ENCODE measurements around the gene GPC6.
"Not testable (repeated sequence)": the region's sequence is repeated elsewhere in the genome, so short reads cannot be mapped to it uniquely, and the experiment has no call there.

GPC6 gene

DNA sequence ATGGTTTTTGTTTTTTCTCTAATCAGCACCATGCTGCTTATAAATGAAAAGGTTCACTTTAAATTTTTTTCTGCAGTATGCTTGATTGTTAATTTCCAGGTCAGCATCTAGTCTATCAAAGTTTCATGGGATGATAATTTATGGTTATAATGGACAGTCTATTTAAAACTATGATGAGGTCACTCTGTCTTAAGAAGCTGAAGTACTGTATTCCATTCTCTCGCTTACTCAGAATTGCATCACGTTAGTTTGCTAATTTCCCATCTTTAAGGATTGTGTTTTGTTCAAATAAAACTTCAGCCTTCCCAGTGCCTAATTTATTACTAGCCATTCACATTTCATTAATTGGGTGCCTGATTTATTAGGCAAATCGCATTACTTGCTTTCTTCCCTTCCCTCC is 94.3 kb downstream of the GPC6 start:
- Mint-ChIP-seq H3K4me3 (no peak overlapping the region), H3K27me3 (no peaks in the 10 kb centered on the region), H3K4me1 (no peaks in the 10 kb centered on the region), H3K27ac (ENCODE audit: low read depth) (no peak overlapping the region), H3K9me3 (peaks cover 5% of the 10 kb centered on the region), H3K36me3 (ENCODE audit: insufficient read depth) (no peaks in the 10 kb centered on the region)
- DNase-seq (ENCODE audit: low spot score in 2 of 2), result no peak
- no peak for ATAC-seq (replicated peaks; ENCODE audit: extremely low read depth, poor library complexity, severe bottlenecking)

DNA sequence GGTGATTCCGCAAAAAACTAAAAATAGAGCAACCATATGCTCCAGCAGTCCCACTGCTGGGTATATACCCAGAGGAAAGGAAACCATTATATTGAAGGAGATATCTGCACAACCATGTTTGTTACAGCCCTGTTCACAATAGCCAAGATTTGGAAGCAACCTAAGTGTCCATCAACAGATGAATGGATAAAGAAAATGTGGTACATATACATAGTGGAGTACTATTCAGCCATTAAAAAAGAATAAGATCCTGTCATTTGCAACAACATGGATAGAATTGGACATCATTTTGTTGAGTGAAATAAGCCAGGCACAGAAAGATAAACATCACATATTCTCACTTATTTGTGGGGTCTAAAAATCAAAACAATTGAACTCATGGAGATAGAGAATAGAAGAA is 97.3 kb downstream of the GPC6 start:
- H3K9me3 Mint-ChIP-seq; ATAC-seq (replicated peaks; ENCODE audit: extremely low read depth, poor library complexity, severe bottlenecking); H3K4me3 Mint-ChIP-seq: not testable (repeated sequence)

DNA sequence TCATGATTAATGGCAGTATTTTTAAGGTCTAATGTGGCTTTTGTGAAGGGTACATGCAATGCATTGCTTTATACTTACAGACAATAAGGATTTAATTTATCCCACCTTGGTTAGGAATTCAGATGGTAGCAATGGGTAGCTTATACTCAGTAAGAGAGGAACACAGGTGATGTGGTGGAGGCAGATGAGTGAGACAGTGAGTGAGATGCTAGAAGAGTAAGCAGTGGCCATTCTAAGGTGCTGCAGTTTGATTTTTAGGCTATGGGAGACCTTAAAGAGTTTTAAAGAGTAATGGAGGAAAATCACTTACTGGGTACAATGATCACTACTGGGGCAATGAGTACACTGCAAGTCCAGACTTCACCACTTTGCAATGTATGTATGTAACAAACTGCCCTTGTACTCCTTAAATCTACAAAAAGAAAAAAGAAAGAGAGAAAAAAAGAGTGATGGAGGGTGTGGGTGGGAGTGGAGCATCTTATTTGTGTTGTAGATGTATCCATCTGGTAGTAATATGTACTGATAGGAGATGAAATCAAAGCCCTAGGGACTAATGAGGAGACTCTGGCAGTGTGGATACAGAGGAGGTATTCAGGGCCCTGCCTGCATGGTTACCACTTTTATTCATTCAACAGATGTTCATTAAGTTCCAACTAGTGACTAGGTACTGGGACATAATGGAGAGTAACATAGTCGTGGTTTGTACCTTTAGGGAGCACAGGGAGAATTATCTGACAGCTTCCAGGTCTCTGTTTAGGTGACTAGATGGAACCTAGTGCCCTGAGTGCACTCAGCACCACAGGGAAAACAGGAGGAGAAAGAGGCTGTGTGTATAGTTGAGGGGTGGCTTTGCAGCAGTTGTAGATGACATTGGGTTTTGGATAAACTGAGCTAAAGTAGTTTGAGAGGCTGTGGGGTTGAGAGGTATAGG is 99.0 kb downstream of the GPC6 start:
- Mint-ChIP-seq H3K9me3 (peaks cover 5% of the 10 kb centered on the region), H3K4me3 (no peak overlapping the region), H3K27ac (ENCODE audit: low read depth) (no peak overlapping the region), H3K27me3 (no peaks in the 10 kb centered on the region), H3K4me1 (no peaks in the 10 kb centered on the region), H3K36me3 (ENCODE audit: insufficient read depth) (no peaks in the 10 kb centered on the region)
- no peak for ATAC-seq (replicated peaks; ENCODE audit: extremely low read depth, poor library complexity, severe bottlenecking)
- DNase-seq (ENCODE audit: low spot score in 2 of 2), result no peak

More for the DNA sequence above, 97.3 kb downstream of the GPC6 start:
- not testable (repeated sequence) for H3K36me3 Mint-ChIP-seq (ENCODE audit: insufficient read depth); H3K27me3 Mint-ChIP-seq; H3K4me1 Mint-ChIP-seq; DNase-seq (ENCODE audit: low spot score in 2 of 2); H3K27ac Mint-ChIP-seq (ENCODE audit: low read depth)

DNA sequence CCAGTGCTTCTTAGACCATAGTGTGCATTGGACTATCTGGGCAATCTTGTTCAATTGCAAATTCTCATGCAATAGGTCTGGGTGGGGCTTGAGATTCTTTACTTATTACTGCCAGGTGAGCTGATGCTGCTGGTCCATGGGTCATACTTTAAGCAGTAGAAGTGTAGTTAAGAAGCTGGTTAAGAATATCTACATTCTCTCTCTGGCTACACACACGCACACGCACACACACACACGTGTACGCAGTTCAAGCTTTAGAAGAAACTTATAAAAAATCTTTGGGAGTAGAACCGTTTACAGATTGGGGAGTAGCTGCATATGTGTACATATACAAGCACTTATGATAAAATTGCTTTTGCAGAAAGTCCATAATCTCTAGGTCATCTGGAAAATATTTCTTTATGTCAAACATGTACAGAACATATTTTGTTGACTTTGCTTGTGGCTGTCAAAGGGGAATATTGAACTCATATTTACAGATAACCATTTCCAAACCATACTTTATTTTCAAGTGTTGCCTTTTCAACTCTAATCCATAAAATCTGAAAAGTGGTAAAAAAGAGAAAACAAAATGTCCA is 99.7 kb downstream of the GPC6 start:
- DNase-seq (ENCODE audit: low spot score in 2 of 2) (no peak), ATAC-seq (replicated peaks; ENCODE audit: extremely low read depth, poor library complexity, severe bottlenecking) (no peak)
- H3K9me3 Mint-ChIP-seq, result peaks cover 5% of the 10 kb centered on the region
- no peak overlapping the region for H3K27ac Mint-ChIP-seq (ENCODE audit: low read depth)
- no peaks in the 10 kb centered on the region for H3K36me3 Mint-ChIP-seq (ENCODE audit: insufficient read depth)
- H3K4me3 Mint-ChIP-seq, result no peak overlapping the region
- H3K4me1 Mint-ChIP-seq, result no peaks in the 10 kb centered on the region
- H3K27me3 Mint-ChIP-seq, result no peaks in the 10 kb centered on the region

DNA sequence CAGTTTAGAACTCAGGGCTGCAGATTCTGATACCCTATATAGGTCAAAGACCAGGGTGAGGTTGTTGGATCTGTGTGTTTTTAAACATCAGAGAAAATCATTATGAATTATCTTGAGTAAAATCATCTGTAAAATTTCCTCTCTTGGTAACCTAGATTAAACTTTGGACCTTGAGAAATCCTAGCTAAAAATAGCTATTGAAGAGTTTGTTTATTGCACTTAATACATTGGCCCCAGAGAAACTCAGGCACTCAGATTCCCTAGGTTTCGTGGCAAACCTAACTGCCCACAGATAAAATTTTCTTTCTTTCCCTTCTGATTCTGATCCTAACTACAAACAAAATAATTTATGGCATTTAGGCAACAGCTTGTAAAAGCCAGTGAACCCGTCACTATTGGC is 102.3 kb downstream of the GPC6 start:
- no peaks in the 10 kb centered on the region for H3K4me1 Mint-ChIP-seq
- no peak overlapping the region for H3K27ac Mint-ChIP-seq (ENCODE audit: low read depth)
- DNase-seq (ENCODE audit: low spot score in 2 of 2), result no peak

DNA sequence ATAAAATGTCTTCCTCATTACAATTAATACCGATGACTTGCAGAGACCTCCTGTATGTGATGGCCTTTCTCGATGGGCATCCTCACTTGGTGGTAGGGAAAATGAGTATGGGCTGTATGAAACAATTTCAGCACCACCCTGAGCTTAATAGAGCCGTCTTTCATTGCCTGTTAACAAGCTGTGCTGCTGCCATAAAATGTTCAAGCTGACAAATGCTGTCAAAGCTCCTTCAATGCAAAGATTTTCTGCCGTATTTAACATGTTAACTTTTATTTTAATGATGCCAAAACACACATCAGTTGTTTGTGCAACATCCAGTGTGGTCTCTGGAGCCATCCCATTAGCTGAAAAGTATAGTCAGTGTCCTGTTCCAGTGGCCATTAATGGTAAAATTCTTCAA is 110.1 kb downstream of the GPC6 start:
- DNase-seq (ENCODE audit: low spot score in 2 of 2), result no peak
- H3K4me3 Mint-ChIP-seq, result no peak overlapping the region
- no peak overlapping the region for H3K27ac Mint-ChIP-seq (ENCODE audit: low read depth)
- H3K4me1 Mint-ChIP-seq, result no peaks in the 10 kb centered on the region
- H3K27me3 Mint-ChIP-seq, result no peaks in the 10 kb centered on the region
- no peaks in the 10 kb centered on the region for H3K9me3 Mint-ChIP-seq
- no peaks in the 10 kb centered on the region for H3K36me3 Mint-ChIP-seq (ENCODE audit: insufficient read depth)
- ATAC-seq (replicated peaks; ENCODE audit: extremely low read depth, poor library complexity, severe bottlenecking), result no peak

More for the DNA sequence above, 102.3 kb downstream of the GPC6 start:
- Mint-ChIP-seq H3K4me3 (no peak overlapping the region), H3K27me3 (no peaks in the 10 kb centered on the region), H3K9me3 (peaks cover 5% of the 10 kb centered on the region), H3K36me3 (ENCODE audit: insufficient read depth) (no peaks in the 10 kb centered on the region)
- ATAC-seq (replicated peaks; ENCODE audit: extremely low read depth, poor library complexity, severe bottlenecking), result no peak

DNA sequence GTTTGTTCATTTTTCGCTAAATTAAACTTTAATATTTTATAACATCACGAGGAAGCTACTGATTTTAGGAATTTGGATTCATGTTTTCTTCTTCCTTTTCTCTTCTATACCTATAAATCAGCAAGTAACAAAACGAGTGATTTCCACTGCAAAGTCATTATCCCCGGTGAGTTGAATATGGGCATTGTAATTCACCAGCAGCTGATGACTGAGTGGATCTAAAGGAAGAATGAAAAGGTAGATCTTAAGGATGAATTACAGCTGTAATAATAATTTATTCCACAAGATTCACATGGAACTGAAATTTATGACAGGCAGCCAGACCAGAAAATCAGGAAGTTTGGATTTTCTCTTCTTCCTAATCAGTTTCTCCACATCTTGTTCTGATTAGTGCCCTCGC is 111.4 kb downstream of the GPC6 start:
- Mint-ChIP-seq H3K9me3 (no peaks in the 10 kb centered on the region), H3K4me3 (no peak overlapping the region), H3K27me3 (no peaks in the 10 kb centered on the region), H3K36me3 (ENCODE audit: insufficient read depth) (no peaks in the 10 kb centered on the region), H3K27ac (ENCODE audit: low read depth) (no peak overlapping the region), H3K4me1 (no peaks in the 10 kb centered on the region)
- ATAC-seq (replicated peaks; ENCODE audit: extremely low read depth, poor library complexity, severe bottlenecking) (no peak), DNase-seq (ENCODE audit: low spot score in 2 of 2) (no peak)

DNA sequence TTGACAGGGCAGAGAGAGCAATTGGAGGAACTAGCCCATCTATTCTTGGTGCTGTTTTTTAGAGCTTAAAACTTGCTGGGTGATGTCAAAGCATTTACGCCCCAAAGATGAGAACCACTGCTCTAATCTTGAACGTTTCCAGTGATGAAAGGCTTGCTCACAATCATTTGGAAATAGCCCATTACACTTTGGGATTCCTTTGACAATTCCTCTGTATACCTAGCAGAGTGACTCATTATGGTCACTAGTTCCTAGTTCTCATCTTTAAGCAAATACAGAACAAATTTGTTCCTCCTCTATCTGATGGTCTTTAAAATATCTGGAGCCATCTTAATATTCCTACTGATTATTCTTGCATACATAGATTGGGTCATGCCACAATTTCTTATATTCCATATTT is 112.3 kb downstream of the GPC6 start:
- H3K4me1 Mint-ChIP-seq, result no peaks in the 10 kb centered on the region
- no peak overlapping the region for H3K4me3 Mint-ChIP-seq
- no peaks in the 10 kb centered on the region for H3K27me3 Mint-ChIP-seq
- DNase-seq (ENCODE audit: low spot score in 2 of 2) (no peak), ATAC-seq (replicated peaks; ENCODE audit: extremely low read depth, poor library complexity, severe bottlenecking) (no peak)
- no peaks in the 10 kb centered on the region for H3K9me3 Mint-ChIP-seq
- no peaks in the 10 kb centered on the region for H3K36me3 Mint-ChIP-seq (ENCODE audit: insufficient read depth)
- no peak overlapping the region for H3K27ac Mint-ChIP-seq (ENCODE audit: low read depth)

DNA sequence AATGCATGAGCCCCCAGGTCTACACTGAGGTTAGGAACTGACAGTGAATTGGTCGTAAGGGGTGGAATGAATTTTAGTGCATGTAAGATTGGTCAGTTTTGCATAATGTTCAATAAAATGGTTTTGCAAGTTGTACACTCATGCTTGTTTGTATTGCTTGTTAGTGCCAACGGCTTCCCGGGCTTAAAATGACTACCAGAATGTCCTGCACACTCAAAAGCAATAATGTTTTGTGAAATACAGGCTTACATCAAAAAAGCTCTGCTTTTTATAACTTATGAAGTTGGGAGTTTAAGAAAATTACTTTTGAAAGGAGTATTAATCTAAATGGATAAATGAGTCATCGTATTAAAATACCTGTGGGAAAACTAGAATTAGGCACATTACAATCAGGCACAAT is 112.9 kb downstream of the GPC6 start:
- H3K4me1 Mint-ChIP-seq, result no peaks in the 10 kb centered on the region
- no peak overlapping the region for H3K4me3 Mint-ChIP-seq
- H3K36me3 Mint-ChIP-seq (ENCODE audit: insufficient read depth), result no peaks in the 10 kb centered on the region
- DNase-seq (ENCODE audit: low spot score in 2 of 2), result no peak
- ATAC-seq (replicated peaks; ENCODE audit: extremely low read depth, poor library complexity, severe bottlenecking), result no peak
- no peaks in the 10 kb centered on the region for H3K27me3 Mint-ChIP-seq
- H3K27ac Mint-ChIP-seq (ENCODE audit: low read depth), result no peak overlapping the region
- no peaks in the 10 kb centered on the region for H3K9me3 Mint-ChIP-seq

DNA sequence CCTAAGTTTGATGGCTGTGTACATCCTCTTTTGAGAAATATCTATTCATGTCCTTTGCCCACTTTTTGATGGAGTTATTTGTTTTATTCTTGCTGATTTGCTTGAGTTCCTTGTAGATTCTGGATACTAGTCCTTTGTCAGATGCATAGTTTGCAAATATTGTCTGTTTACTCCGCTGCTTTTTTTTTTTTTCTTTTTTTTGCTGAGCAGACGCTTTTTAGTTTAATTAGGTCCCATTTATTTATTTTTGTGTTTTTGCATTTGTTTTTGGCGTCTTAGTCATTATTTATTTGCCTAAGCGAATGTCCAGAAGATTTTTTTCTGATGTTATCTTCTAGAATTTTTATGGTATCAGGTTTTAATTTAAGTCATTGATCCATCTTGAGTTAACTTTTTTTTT is 114.9 kb downstream of the GPC6 start:
- no peaks in the 10 kb centered on the region for H3K9me3 Mint-ChIP-seq
- no peak for ATAC-seq (replicated peaks; ENCODE audit: extremely low read depth, poor library complexity, severe bottlenecking)
- no peaks in the 10 kb centered on the region for H3K36me3 Mint-ChIP-seq (ENCODE audit: insufficient read depth)
- no peaks in the 10 kb centered on the region for H3K4me1 Mint-ChIP-seq
- no peak overlapping the region for H3K4me3 Mint-ChIP-seq
- no peak overlapping the region for H3K27ac Mint-ChIP-seq (ENCODE audit: low read depth)
- no peaks in the 10 kb centered on the region for H3K27me3 Mint-ChIP-seq
- DNase-seq (ENCODE audit: low spot score in 2 of 2), result no peak

DNA sequence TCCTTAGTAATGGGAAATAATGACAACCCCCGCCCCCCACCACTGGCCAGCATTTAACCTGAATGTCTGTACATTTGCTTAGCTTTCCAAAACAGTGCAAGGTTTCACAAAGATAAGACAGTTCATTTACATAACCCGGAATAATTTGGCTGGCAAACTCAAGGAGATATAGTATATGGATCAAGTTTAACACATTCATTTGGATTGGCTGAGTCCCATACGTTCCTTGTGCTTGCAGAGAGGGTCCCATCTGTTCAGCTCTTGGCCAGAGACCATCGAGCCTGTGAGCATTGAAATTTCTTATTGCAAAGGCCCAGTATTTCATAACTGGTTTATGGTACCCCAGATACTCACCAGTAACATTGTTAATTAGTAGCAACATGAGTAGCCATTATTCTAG is 116.5 kb downstream of the GPC6 start:
- no peak overlapping the region for H3K4me3 Mint-ChIP-seq
- no peaks in the 10 kb centered on the region for H3K36me3 Mint-ChIP-seq (ENCODE audit: insufficient read depth)
- H3K27ac Mint-ChIP-seq (ENCODE audit: low read depth), result no peak overlapping the region
- no peaks in the 10 kb centered on the region for H3K9me3 Mint-ChIP-seq
- DNase-seq (ENCODE audit: low spot score in 2 of 2) (no peak), ATAC-seq (replicated peaks; ENCODE audit: extremely low read depth, poor library complexity, severe bottlenecking) (no peak)
- H3K4me1 Mint-ChIP-seq, result no peaks in the 10 kb centered on the region
- H3K27me3 Mint-ChIP-seq, result no peaks in the 10 kb centered on the region

DNA sequence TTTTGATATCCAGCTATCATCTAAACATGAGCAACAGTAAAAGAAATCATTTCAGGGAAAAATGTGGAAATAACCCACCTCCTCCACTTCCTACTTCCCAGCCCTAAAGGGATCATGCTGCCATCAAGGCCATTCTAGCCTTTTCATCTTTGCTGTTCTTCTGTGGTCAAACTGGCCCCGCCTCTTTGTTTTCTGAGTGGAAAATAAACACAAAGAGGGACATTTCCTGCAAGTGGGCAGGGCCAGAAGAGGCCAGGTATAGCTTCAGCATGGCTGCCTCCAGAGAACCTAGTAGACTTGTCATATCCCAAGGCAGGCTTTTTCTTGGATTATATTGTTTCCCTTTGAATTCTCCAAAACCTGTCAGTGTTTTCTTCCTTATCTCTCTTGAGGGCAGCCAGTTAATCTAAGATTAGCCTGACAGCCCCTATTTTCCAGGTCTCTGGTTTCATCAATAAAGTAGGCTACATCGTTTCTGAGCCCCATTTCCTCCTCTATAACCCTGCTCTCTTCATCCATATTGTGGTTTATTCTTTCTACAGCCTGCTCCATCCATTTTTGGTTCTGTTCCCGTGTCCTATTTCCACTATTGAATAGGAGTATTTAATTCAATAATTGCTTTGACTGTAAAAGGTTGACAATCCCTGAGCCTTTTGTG is 117.6 kb downstream of the GPC6 start:
- H3K4me3 Mint-ChIP-seq, result no peak overlapping the region
- H3K27me3 Mint-ChIP-seq, result no peaks in the 10 kb centered on the region
- ATAC-seq (replicated peaks; ENCODE audit: extremely low read depth, poor library complexity, severe bottlenecking) (no peak), DNase-seq (ENCODE audit: low spot score in 2 of 2) (no peak)
- no peak overlapping the region for H3K27ac Mint-ChIP-seq (ENCODE audit: low read depth)
- H3K9me3 Mint-ChIP-seq, result no peaks in the 10 kb centered on the region
- no peaks in the 10 kb centered on the region for H3K36me3 Mint-ChIP-seq (ENCODE audit: insufficient read depth)
- H3K4me1 Mint-ChIP-seq, result no peaks in the 10 kb centered on the region

DNA sequence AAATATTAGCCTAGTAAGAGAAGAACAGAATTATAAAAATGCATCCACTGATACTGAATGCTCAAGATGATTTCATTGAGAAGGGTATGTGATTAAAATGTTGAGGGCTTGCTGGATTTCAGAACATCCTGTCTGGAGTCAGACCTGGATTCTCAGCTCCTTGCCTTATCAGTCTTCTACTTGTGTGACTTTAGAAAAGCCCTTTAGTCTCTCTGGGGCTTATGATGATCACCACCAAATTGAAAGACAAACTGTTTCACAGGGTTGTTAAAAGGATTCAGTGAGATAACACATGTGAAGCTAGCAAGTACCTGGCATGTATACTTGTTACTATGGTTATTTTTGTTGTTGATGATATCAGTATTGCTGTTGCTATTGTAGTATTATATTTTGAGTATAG is 118.4 kb downstream of the GPC6 start:
- ATAC-seq (replicated peaks; ENCODE audit: extremely low read depth, poor library complexity, severe bottlenecking) (no peak), DNase-seq (ENCODE audit: low spot score in 2 of 2) (no peak)
- Mint-ChIP-seq H3K4me1 (no peaks in the 10 kb centered on the region), H3K27me3 (no peaks in the 10 kb centered on the region), H3K36me3 (ENCODE audit: insufficient read depth) (no peaks in the 10 kb centered on the region), H3K27ac (ENCODE audit: low read depth) (no peak overlapping the region), H3K9me3 (no peaks in the 10 kb centered on the region), H3K4me3 (no peak overlapping the region)

Measured in central memory CD8-positive, alpha-beta T cell (primary cell).